Measurements from ENCODE around the gene ANKRD63.

- no peak for TF ChIP-seq TCF12 (IDR thresholded peaks at IDR 0.05; ENCODE audit: low read depth)
- no peak for TF ChIP-seq FOXM1 (IDR thresholded peaks at IDR 0.05; ENCODE audit: borderline replicate concordance, low read depth)
Observed at GRCh38 chr15:40296561-40297230, 13.8 kb upstream of the ANKRD63 start.

All from Ishikawa (cell line).